Measurements from ENCODE around the gene C1orf159.
"Not testable (repeated sequence)": the region's sequence is repeated elsewhere in the genome, so short reads cannot be mapped to it uniquely, and the experiment has no call there.

The C1orf159 gene

GRCh38 chr1:1144843-1145546, 29.1 kb upstream of the C1orf159 start:
- TF ChIP-seq CTCF (conservative IDR thresholded peaks at IDR 0.05; ENCODE audit: low read depth, low read length) = no peak
- peaks cover 20% of the 10 kb centered on the region for H3K4me1 ChIP-seq (ENCODE audit: low read depth, poor library complexity, severe bottlenecking)
- no peak overlapping the region for H3K4me3 ChIP-seq (IDR thresholded peaks at IDR 0.05; ENCODE audit: insufficient read depth, low read depth, low read length)
- H3K27ac ChIP-seq = no peak overlapping the region
- peaks cover 43% of the 10 kb centered on the region for H3K27me3 ChIP-seq (ENCODE audit: insufficient read depth, low read depth)
- no peaks in the 10 kb centered on the region for H3K36me3 ChIP-seq (ENCODE audit: insufficient read depth)
- H3K4me2 ChIP-seq = no peak overlapping the region
- H2AFZ ChIP-seq (ENCODE audit: low read depth) = no peak overlapping the region
- H3K9ac ChIP-seq = no peak overlapping the region; the same call in 1 of the 2 replicates
- H3K79me2 ChIP-seq (ENCODE audit: insufficient read depth, low read depth) = no peaks in the 10 kb centered on the region
- H4K20me1 ChIP-seq (ENCODE audit: insufficient read depth) = no peaks in the 10 kb centered on the region

- H3K9ac ChIP-seq = no peak overlapping the region
- no peak overlapping the region for H3K4me2 ChIP-seq
- peaks cover 20% of the 10 kb centered on the region for H3K4me1 ChIP-seq (ENCODE audit: low read depth, poor library complexity, severe bottlenecking)
- no peak overlapping the region for H3K27ac ChIP-seq
- H3K79me2 ChIP-seq (ENCODE audit: insufficient read depth, low read depth) = no peaks in the 10 kb centered on the region
- H3K36me3 ChIP-seq (ENCODE audit: insufficient read depth) = no peaks in the 10 kb centered on the region
- no peak for TF ChIP-seq CTCF (conservative IDR thresholded peaks at IDR 0.05; ENCODE audit: low read depth, low read length)
- no peak overlapping the region for H2AFZ ChIP-seq (ENCODE audit: low read depth)
- no peak overlapping the region for H3K4me3 ChIP-seq (IDR thresholded peaks at IDR 0.05; ENCODE audit: insufficient read depth, low read depth, low read length)
- no peaks in the 10 kb centered on the region for H4K20me1 ChIP-seq (ENCODE audit: insufficient read depth)
- H3K27me3 ChIP-seq (ENCODE audit: insufficient read depth, low read depth) = peaks cover 36% of the 10 kb centered on the region
These were observed 28.4 kb upstream of the C1orf159 start for GRCh38 chr1:1144122-1144842.

- TF ChIP-seq CTCF (conservative IDR thresholded peaks at IDR 0.05; ENCODE audit: low read depth, low read length) = no peak
- H3K9ac ChIP-seq = no peak overlapping the region
- no peak overlapping the region for H3K27ac ChIP-seq
- peaks cover 21% of the 10 kb centered on the region for H3K4me1 ChIP-seq (ENCODE audit: low read depth, poor library complexity, severe bottlenecking)
- H3K4me3 ChIP-seq (IDR thresholded peaks at IDR 0.05; ENCODE audit: insufficient read depth, low read depth, low read length) = no peak overlapping the region
- peaks cover 32% of the 10 kb centered on the region for H3K27me3 ChIP-seq (ENCODE audit: insufficient read depth, low read depth)
- H3K36me3 ChIP-seq (ENCODE audit: insufficient read depth) = no peaks in the 10 kb centered on the region
- H3K4me2 ChIP-seq = no peak overlapping the region
- no peak overlapping the region for H2AFZ ChIP-seq (ENCODE audit: low read depth)
- H4K20me1 ChIP-seq (ENCODE audit: insufficient read depth) = no peaks in the 10 kb centered on the region
- H3K79me2 ChIP-seq (ENCODE audit: insufficient read depth, low read depth) = no peaks in the 10 kb centered on the region
These were observed 27.7 kb upstream of the C1orf159 start for GRCh38 chr1:1143636-1144035.

- Histone ChIP-seq H3K27ac (no peak overlapping the region), H3K9ac (no peak overlapping the region), H3K4me1 (ENCODE audit: low read depth, poor library complexity, severe bottlenecking) (peaks cover 29% of the 10 kb centered on the region), H3K27me3 (ENCODE audit: insufficient read depth, low read depth) (peaks cover 27% of the 10 kb centered on the region), H2AFZ (ENCODE audit: low read depth) (no peak overlapping the region), H3K79me2 (ENCODE audit: insufficient read depth, low read depth) (no peaks in the 10 kb centered on the region), H3K36me3 (ENCODE audit: insufficient read depth) (no peaks in the 10 kb centered on the region), H3K4me3 (IDR thresholded peaks at IDR 0.05; ENCODE audit: insufficient read depth, low read depth, low read length) (no peak overlapping the region), H4K20me1 (ENCODE audit: insufficient read depth) (no peaks in the 10 kb centered on the region), H3K4me2 (no peak overlapping the region)
- no peak for TF ChIP-seq CTCF (conservative IDR thresholded peaks at IDR 0.05; ENCODE audit: low read depth, low read length)
These were observed 27.0 kb upstream of the C1orf159 start for GRCh38 chr1:1142844-1143243.

- H4K20me1 ChIP-seq (ENCODE audit: insufficient read depth); H3K27ac ChIP-seq; H3K9ac ChIP-seq; H3K79me2 ChIP-seq (ENCODE audit: insufficient read depth, low read depth); H3K4me3 ChIP-seq (IDR thresholded peaks at IDR 0.05; ENCODE audit: insufficient read depth, low read depth, low read length); H2AFZ ChIP-seq (ENCODE audit: low read depth); H3K36me3 ChIP-seq (ENCODE audit: insufficient read depth); H3K4me2 ChIP-seq: not testable (repeated sequence)
- H3K27me3 ChIP-seq (ENCODE audit: insufficient read depth, low read depth) = peaks cover 27% of the 10 kb centered on the region
- H3K4me1 ChIP-seq (ENCODE audit: low read depth, poor library complexity, severe bottlenecking) = peaks cover 34% of the 10 kb centered on the region
These were observed 26.5 kb upstream of the C1orf159 start for GRCh38 chr1:1142352-1142751.

All from KMS-11 (cell line).